ENCODE results near the gene PHYH.
"Not testable (repeated sequence)": the region's sequence is repeated elsewhere in the genome, so short reads cannot be mapped to it uniquely, and the experiment has no call there.

PHYH gene

GRCh38 chr10:13284050-13284449 is 15.8 kb downstream of the PHYH start:
- no peaks in the 10 kb centered on the region for H3K27me3 ChIP-seq (ENCODE audit: insufficient read depth, poor library complexity, severe bottlenecking)
- TF ChIP-seq SPI1 (IDR thresholded peaks at IDR 0.05; ENCODE audit: borderline replicate concordance, low read depth) (no peak), GABPA (IDR thresholded peaks at IDR 0.05; ENCODE audit: low read depth) (no peak)
- no peak overlapping the region for H3K27ac ChIP-seq (replicated peaks)
- H3K4me3 ChIP-seq (replicated peaks; ENCODE audit: insufficient read depth, low read length): no peak overlapping the region
- no peak for DNase-seq (ENCODE audit: low read depth in 1 of 2, low spot score in 1 of 2)

DNA sequence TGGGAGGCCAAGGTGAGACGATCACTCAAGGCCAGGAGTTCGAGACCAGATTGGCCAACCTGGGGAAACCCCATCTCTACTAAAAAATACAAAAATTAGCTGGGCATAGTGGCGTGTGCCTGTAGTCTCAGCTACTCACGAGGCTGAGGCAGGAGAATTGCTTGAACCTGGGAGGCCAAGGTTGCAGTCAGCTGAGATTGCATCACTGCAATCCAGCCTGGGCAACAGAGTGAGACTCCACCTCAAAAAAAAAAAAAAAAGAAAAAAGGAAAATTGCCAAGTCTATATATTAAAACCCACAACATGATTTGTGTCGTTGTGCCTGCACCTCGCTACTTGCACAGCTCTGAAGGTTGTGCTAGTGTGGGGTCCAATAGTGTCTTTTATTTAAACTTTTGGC is 17.5 kb downstream of the PHYH start:
- not testable (repeated sequence) for H3K27me3 ChIP-seq (ENCODE audit: insufficient read depth, poor library complexity, severe bottlenecking); DNase-seq (ENCODE audit: low read depth in 1 of 2, low spot score in 1 of 2); H3K4me3 ChIP-seq (replicated peaks; ENCODE audit: insufficient read depth, low read length); H3K27ac ChIP-seq (replicated peaks)

DNA sequence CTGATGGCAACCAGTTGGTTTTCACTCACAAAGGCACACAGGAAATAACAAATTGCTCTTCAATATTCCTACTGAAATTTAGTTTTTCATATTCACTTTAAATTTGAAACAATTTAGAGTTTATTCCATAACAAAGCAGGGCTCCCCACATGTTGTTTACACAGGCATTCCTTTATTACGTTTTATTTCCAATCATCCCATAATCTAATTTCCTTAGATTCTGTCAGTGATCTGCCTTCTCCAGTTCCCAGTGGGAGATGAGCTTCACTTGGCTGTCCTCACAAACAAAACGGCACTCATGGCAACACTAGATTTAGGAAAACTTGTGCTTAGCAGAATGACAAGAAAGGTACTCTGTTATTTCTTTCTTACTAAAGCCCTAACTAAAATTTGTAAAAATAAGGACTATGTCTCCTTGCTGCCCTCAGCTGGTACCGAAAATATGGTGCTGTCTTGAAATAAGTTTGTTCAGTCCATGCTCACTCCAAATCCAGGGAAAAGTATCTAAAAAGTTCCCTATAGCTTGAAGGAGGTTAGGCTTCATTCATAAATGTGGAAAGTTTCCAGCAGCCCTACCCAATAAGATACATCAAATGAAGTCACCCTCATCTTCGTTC is 23.0 kb downstream of the PHYH start:
- no peaks in the 10 kb centered on the region for H3K27me3 ChIP-seq (ENCODE audit: insufficient read depth, poor library complexity, severe bottlenecking)
- H3K27ac ChIP-seq (replicated peaks): no peak overlapping the region
- no peak overlapping the region for H3K4me3 ChIP-seq (replicated peaks; ENCODE audit: insufficient read depth, low read length)
- no peak for TF ChIP-seq SPI1 (IDR thresholded peaks at IDR 0.05; ENCODE audit: borderline replicate concordance, low read depth)
- TF ChIP-seq CTCF (IDR thresholded peaks at IDR 0.05; ENCODE audit: insufficient read depth, low read length): no peak
- no peak for TF ChIP-seq GABPA (IDR thresholded peaks at IDR 0.05; ENCODE audit: low read depth)
- TF ChIP-seq, protein P1, sequence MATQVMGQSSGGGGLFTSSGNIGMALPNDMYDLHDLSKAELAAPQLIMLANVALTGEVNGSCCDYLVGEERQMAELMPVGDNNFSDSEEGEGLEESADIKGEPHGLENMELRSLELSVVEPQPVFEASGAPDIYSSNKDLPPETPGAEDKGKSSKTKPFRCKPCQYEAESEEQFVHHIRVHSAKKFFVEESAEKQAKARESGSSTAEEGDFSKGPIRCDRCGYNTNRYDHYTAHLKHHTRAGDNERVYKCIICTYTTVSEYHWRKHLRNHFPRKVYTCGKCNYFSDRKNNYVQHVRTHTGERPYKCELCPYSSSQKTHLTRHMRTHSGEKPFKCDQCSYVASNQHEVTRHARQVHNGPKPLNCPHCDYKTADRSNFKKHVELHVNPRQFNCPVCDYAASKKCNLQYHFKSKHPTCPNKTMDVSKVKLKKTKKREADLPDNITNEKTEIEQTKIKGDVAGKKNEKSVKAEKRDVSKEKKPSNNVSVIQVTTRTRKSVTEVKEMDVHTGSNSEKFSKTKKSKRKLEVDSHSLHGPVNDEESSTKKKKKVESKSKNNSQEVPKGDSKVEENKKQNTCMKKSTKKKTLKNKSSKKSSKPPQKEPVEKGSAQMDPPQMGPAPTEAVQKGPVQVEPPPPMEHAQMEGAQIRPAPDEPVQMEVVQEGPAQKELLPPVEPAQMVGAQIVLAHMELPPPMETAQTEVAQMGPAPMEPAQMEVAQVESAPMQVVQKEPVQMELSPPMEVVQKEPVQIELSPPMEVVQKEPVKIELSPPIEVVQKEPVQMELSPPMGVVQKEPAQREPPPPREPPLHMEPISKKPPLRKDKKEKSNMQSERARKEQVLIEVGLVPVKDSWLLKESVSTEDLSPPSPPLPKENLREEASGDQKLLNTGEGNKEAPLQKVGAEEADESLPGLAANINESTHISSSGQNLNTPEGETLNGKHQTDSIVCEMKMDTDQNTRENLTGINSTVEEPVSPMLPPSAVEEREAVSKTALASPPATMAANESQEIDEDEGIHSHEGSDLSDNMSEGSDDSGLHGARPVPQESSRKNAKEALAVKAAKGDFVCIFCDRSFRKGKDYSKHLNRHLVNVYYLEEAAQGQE (IDR thresholded peaks at IDR 0.05; ENCODE audit: insufficient replicate concordance, low read depth): no peak
- no peak for TF ChIP-seq POLR2AphosphoS5 (IDR thresholded peaks at IDR 0.05; ENCODE audit: low read depth)
- DNase-seq (ENCODE audit: low read depth in 1 of 2, low spot score in 1 of 2): no peak

DNA sequence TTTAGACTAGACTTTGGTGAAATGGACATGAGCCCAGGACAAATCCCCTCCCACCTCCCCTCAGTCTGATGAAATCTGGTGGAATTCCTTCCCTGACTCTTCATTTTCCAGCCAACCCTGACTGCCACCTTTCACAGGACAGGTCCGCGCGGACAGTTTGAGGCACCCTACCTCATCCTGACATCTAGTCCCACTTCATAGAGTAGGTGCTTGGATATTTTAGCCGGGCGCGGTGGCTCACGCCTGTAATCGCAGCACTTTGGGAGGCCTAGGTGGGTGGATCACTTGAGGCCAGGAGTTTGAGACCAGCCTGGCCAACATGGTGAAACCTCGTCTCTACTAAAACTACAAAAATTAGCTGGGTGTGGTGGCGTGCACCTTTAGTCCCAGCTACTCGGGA is 23.7 kb downstream of the PHYH start:
- not testable (repeated sequence) for DNase-seq (ENCODE audit: low read depth in 1 of 2, low spot score in 1 of 2); H3K27me3 ChIP-seq (ENCODE audit: insufficient read depth, poor library complexity, severe bottlenecking); H3K27ac ChIP-seq (replicated peaks); H3K4me3 ChIP-seq (replicated peaks; ENCODE audit: insufficient read depth, low read length)

DNA sequence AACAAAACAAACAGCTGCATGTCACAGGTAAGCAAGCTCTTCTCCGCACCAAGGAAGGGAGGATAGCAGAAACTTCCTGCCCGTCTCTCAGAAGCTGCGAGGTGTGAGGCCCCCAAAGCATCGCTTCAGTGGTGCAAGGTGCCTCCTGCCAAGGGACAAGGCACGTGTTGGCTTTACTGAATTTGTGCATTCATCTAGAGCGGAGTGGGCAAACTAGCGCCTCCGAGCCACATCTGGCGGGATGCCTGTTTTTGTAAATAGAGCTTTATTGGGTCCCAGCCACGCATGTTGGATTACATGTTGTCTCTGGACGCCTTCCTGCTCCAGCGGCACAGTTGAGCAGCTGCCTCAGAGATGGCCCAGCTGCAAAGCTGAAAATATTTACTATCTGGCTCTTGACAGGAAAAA is 27.7 kb downstream of the PHYH start:
- TF ChIP-seq, protein P1 (IDR thresholded peaks at IDR 0.05; ENCODE audit: insufficient replicate concordance, low read depth): no peak
- H3K27me3 ChIP-seq (ENCODE audit: insufficient read depth, poor library complexity, severe bottlenecking): no peaks in the 10 kb centered on the region
- H3K27ac ChIP-seq (replicated peaks): no peak overlapping the region
- no peak for DNase-seq (ENCODE audit: low read depth in 1 of 2, low spot score in 1 of 2)
- no peak overlapping the region for H3K4me3 ChIP-seq (replicated peaks; ENCODE audit: insufficient read depth, low read length)

GRCh38 chr10:13271552-13272163 is 28.2 kb downstream of the PHYH start:
- Histone ChIP-seq H3K27ac (replicated peaks) (no peak overlapping the region), H3K27me3 (ENCODE audit: insufficient read depth, poor library complexity, severe bottlenecking) (no peaks in the 10 kb centered on the region), H3K4me3 (replicated peaks; ENCODE audit: insufficient read depth, low read length) (no peak overlapping the region)
- DNase-seq (ENCODE audit: low read depth in 1 of 2, low spot score in 1 of 2): no peak
- TF ChIP-seq POLR2AphosphoS5 (IDR thresholded peaks at IDR 0.05; ENCODE audit: low read depth): no peak

All from HL-60 (cell line).